DND-41 (cell line): ENCODE results near the gene CFAP97.

Source experiments
- ATAC-seq: fragments of 200-7000 bp; cut with Tn5 transposase; 3 replicates; pipeline ENCODE4 v1.9.1; 2021; ENCODE audit warnings: low read depth; ENCODE audit not compliant: insufficient read depth
- DNase-seq: peaks from one replicate; pipeline ENCODE4 v3.0.0-alpha.2; 2020
- H2AFZ ChIP-seq: 2 replicates; pipeline ENCODE4 v1.6.0; 2012; ENCODE audit warnings: low read depth, low read length
- H3K27ac ChIP-seq: 2 replicates; pipeline ENCODE4 v1.5.1; 2012; ENCODE audit warnings: low read length, inconsistent platforms
- H3K27me3 ChIP-seq: fragments of 200-600 bp; sonication (generic); 2 replicates; pipeline ENCODE4 v1.6.0; 2012; ENCODE audit warnings: low read length, mild to moderate bottlenecking, inconsistent platforms; ENCODE audit not compliant: insufficient read depth, poor library complexity
- H3K36me3 ChIP-seq: 2 replicates; pipeline ENCODE4 v1.5.1; 2012; ENCODE audit warnings: low read length, inconsistent platforms; ENCODE audit not compliant: insufficient read depth
- H3K4me1 ChIP-seq: 2 replicates; pipeline ENCODE4 v1.5.1; 2012; ENCODE audit warnings: mild to moderate bottlenecking, low read length; ENCODE audit not compliant: insufficient read depth
- H3K4me2 ChIP-seq: 2 replicates; pipeline ENCODE4 v1.6.0; 2012; ENCODE audit warnings: mild to moderate bottlenecking, moderate library complexity, low read length, inconsistent platforms; ENCODE audit not compliant: insufficient read depth
- H3K4me3 ChIP-seq, 2 experiments: fragments of 200-600 bp in 1 of 2; shearing (Covaris generic) in 1 of 2; 2 replicates each; pipeline ENCODE4 v1.5.1; 2012 to 2016; ENCODE audit warnings: inconsistent platforms in 2 of 2, low read length in 2 of 2, mild to moderate bottlenecking in 2 of 2, low read depth in 1 of 2, moderate library complexity in 1 of 2
- H3K79me2 ChIP-seq: 2 replicates; pipeline ENCODE4 v1.6.0; 2012; ENCODE audit warnings: low read length, inconsistent platforms; ENCODE audit not compliant: insufficient read depth
- H3K9ac ChIP-seq: 2 replicates; pipeline ENCODE4 v1.6.0; 2012; ENCODE audit warnings: low read depth, mild to moderate bottlenecking, inconsistent platforms, low read length, moderate library complexity
- H3K9me3 ChIP-seq: 2 replicates; pipeline ENCODE4 v1.5.1; 2012; ENCODE audit warnings: low read length, moderate library complexity, mild to moderate bottlenecking, inconsistent platforms; ENCODE audit not compliant: insufficient read depth, severe bottlenecking
- H4K20me1 ChIP-seq: 2 replicates; pipeline ENCODE4 v1.6.0; 2012; ENCODE audit warnings: low read length; ENCODE audit not compliant: insufficient read depth
- CTCF ChIP-seq: IDR thresholded peaks from 2 replicates; pipeline ENCODE4 v1.5.1; 2012; ENCODE audit warnings: borderline replicate concordance, low read length, moderate library complexity, mild to moderate bottlenecking; ENCODE audit not compliant: poor library complexity, severe bottlenecking; ENCODE audit errors: extremely low read depth
- EZH2 ChIP-seq: IDR thresholded peaks from 3 replicates; pipeline ENCODE4 v1.6.1; 2012; ENCODE audit warnings: borderline replicate concordance, low read depth, mild to moderate bottlenecking, moderate library complexity, low read length, inconsistent platforms; ENCODE audit not compliant: severe bottlenecking

CFAP97 gene

DNA sequence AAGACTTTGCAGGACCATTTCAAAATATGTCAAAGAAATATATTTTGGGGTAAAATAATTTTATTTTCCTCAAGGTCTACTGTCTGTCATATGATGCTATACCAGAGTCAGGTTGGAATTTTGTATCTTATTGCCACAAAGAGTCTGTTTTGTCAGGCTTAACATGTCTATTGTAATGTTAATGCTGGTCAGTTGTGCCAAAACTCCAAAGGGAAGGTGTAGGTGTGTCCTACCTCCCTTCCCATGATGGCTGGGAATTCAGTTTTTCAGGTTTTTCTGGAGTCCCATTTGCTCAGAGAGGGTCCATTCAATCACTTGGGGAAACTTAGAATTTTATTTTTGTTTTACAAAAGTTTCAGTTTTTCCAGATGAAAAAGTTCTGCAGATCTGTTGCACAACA, 94.1 kb downstream of the CFAP97 start:
- no peaks in the 10 kb centered on the region for H3K4me1 ChIP-seq
- TF ChIP-seq CTCF, result no peak
- no peak for TF ChIP-seq EZH2
- no peak overlapping the region for H2AFZ ChIP-seq
- ATAC-seq (no peak), DNase-seq (no peak)
- no peak overlapping the region for H3K4me2 ChIP-seq
- H3K9me3 ChIP-seq, result no peaks in the 10 kb centered on the region
- no peaks in the 10 kb centered on the region for H3K79me2 ChIP-seq
- no peaks in the 10 kb centered on the region for H4K20me1 ChIP-seq
- no peaks in the 10 kb centered on the region for H3K36me3 ChIP-seq
- H3K9ac ChIP-seq, result no peak overlapping the region
- peaks cover 8% of the 10 kb centered on the region for H3K27me3 ChIP-seq
- H3K27ac ChIP-seq, result no peak overlapping the region
- no peak overlapping the region for H3K4me3 ChIP-seq
